Hematopoietic multipotent progenitor cell treated with erythropoietin and hydrocortisone succinate and interleukin-3 and kit ligand, for 15 days (in vitro differentiated cells): ENCODE measurements around the gene ARMH1.
A peak's percentile ranks its signal among the peaks of the same experiment; 100 is the strongest.
"Not testable (repeated sequence)": the region's sequence is repeated elsewhere in the genome, so short reads cannot be mapped to it uniquely, and the experiment has no call there.

Experiments
- DNase-seq: peaks from one replicate; pipeline ENCODE4 v3.0.0-alpha.2; 2015; ENCODE audit warnings: low spot score

ARMH1 gene

GRCh38 chr1:44695671-44696070, 21.2 kb downstream of the ARMH1 start:
- DNase-seq = no peak

DNA sequence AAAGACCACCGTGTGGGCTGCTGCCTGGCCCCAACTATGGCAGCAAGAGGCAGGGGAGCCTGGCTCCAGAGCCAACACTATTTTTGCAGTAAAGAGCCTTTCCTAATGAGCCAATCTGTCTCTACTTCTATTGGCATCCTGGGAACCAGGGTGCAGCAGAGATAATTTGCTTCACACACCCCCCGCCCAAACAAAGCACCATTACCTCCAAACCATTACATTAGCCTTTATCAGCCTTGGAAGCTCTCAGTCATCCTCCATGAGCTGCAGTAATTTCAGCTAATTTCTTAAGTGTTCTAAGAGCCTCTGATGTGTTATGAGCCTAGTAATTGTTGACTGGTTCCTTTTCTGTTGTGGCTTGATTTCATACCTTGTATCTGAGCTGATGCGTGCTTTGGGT, 21.6 kb downstream of the ARMH1 start:
- DNase-seq = no peak

GRCh38 chr1:44696789-44697345, 22.4 kb downstream of the ARMH1 start:
- DNase-seq = peak; percentile 53

DNA sequence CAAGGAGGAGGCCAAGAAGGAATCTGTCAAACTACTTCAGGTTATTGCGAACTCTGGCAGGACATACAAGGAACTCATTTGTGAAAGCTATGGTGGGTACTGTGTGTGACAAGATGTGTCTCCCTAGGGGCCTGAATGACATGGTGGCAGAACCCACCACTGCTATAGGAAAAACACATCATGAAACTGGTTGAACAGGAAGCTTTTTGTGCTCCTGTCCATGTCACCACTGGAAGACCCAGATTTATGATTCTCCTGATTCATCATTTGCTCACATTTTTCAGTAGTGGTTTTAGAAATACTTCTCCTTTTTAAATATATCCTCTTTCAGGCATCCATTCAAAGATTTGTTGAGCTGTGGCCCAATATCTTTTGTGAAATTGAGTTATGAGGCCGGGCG, 23.6 kb downstream of the ARMH1 start:
- DNase-seq = no peak

DNA sequence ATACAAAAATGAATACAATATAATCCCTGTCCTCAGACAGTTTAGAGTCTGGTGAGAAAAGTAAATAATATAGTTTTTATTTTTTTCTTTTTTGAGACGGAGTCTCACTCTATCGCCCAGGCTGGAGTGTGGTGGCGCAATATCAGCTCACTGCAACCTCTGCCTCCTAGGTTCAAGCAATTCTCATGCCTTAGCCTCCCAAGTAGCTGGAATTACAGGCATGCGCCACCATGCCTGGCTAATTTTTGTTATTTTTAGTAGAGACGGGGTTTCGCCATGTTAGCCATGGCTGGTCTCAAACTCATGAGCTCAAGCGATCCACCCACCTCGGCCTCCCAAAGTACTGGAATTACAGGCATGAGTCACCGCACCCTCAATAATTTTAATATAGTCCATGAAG, 24.9 kb downstream of the ARMH1 start:
- DNase-seq = not testable (repeated sequence)

DNA sequence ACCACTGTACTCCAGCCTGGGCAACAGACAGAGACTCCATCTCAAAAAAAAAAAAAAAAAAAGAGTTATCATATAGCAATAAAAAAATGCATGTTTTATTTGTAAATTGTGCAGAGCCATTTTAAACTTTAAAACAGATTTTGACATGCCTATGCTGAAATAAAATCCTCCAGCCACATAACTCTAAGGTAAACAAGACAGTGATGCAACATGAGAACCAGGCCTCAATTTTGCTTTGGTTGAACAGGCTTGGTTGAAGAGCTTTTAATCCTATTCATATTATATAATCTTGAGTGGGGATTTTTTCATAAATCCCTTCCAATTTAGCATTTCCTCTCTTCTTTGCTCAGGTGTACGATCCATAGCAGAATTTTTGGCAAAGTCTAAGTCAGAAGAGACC, 26.1 kb downstream of the ARMH1 start:
- no peak for DNase-seq

DNA sequence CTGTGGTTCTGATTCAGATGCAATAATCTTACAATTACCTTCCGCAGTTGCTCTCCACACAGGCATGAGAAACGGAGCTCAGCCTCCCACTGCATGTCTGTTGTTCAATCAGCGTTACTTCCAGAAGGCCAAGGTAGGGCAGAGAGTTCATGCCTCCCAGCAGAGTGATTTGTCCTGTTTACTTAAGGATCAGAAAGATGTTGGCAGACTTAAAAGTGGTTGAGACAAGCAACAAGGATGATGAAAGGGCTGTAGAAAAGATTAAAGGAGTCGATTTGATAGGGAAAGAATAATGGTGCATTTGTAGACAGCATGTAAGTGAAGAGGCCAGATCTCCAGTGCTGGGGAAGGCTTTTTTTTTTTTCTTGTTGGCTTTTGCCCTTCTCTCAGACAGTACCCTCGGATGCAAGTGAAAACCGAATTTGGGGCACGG, 26.6 kb downstream of the ARMH1 start:
- no peak for DNase-seq

- no peak for DNase-seq
Measured at GRCh38 chr1:44705470-44705869, 31.0 kb downstream of the ARMH1 start.

DNA sequence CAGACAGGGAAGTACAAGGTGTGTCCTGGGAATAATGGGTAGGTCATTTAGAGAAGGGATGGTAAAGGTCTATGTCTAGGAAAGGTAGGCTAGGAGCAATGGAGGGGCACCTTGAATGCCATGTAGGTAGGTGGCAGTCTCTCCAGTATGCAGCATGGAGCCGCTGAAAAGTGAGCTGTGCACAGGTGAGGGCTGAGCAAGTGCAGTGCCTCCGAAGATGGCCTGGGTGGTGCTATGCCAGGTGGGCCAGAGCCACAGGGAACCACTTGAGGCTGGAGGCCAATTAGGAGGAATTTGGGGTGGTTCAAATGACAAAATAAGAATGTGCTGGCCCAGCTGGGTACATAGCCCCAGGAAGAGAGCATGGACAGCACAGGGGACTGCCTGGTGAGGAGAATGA, 31.4 kb downstream of the ARMH1 start:
- no peak for DNase-seq

GRCh38 chr1:44707112-44707881, 32.8 kb downstream of the ARMH1 start:
- no peak for DNase-seq

GRCh38 chr1:44707959-44708831, 33.7 kb downstream of the ARMH1 start:
- peak; percentile 55 for DNase-seq

DNA sequence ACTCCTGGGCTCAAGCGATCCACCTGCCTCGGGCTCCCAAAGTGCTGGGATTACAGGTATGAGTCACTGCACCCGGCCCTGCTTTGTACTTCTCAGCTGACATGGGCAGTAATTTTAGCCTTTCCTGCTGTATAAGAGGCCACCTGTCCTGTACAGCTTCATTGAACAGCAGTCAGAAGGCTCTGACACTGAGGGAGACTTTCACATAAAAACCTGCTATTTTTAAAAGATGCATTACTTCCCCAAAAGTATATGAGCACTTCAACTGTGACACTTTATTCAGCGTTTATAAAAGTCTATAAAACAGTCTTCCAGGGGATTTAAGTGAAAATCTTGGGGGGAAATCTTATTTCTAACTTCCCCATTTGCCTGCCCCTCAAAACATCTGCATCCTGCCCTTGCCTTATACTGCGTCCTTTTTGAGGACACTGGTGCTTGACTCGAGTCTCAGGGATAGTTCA, 38.8 kb downstream of the ARMH1 start:
- DNase-seq = no peak

DNA sequence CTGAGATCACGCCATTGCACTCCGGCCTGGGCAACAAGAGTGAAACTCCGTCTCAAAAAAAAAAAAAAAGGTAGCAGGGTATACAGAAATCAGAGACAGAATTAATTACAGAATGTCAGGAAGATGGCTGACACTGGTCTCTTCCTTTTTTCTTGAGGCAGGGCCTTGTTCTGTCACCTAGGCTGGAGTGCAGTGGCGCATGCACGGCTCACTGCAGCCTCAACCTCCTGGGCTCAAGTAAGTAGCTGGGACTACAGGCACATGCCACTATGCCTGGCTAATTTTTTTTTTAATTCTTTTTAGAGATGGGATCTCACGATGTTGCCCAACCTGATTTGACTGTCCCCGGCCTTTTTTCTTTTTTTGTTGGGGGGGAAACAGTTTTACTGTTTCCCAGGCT, 40.0 kb downstream of the ARMH1 start:
- no peak for DNase-seq

- DNase-seq = peak; percentile 74
Measured at GRCh38 chr1:44714944-44715571, 40.5 kb downstream of the ARMH1 start.

GRCh38 chr1:44717156-44717555, 42.6 kb downstream of the ARMH1 start:
- no peak for DNase-seq

DNA sequence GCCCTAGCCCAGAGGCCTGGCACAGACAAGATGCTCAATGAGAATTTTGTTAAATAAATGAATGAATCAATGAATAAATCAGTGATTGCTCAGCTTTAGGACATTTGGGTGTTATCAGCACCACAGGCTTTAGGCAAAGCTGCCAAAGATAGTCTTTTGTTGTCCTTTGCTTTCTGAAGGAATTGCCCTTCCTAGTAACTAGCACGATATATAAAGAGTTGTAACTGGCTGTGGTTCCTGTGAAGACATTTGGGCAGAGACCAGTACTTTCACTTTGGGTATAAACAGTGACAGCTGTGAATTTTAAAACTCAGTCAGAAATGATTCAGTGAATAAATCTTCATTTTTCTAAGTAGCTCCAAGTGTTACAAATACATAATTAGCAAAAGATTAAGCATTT, 43.1 kb downstream of the ARMH1 start:
- DNase-seq = no peak

DNA sequence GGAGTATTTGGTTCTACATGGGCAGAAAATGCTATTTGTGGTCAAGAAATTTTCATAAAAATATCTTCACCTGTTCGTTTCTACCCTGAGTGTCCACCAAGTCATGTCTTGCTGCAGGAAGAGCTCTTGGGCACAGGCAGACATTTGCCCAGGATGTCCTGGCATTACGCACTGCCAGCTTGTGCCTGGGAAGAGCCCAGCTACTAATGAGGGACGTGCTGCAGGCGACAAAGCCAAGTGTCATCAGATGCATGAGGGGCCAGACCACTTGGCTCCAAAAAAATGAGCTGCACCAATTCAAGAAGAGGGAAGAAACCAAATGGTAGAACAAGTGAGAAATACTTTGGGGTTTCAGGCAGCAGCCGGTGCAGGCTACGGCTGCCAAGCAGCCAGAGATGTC, 43.6 kb downstream of the ARMH1 start:
- DNase-seq = no peak

GRCh38 chr1:44719318-44719717, 44.8 kb downstream of the ARMH1 start:
- DNase-seq = no peak

DNA sequence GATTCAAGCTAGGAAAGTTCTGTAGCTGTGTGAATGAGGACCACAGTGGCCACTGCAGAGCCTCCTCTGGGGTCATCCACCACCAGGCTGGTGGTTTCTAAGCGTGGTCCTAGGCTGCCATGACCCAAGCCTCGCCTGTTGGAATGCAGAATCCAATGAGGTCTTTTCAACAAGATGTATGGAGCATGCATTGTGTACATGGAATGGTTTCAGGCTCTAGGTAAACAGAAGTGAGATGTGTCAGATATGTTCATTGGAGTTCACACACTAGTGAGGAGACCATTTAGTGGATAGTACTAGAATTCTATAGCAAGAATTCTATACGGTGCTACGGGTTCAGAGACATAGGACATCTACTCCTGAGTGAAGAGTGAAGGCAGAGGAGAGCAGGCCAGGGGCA, 45.8 kb downstream of the ARMH1 start:
- no peak for DNase-seq

DNA sequence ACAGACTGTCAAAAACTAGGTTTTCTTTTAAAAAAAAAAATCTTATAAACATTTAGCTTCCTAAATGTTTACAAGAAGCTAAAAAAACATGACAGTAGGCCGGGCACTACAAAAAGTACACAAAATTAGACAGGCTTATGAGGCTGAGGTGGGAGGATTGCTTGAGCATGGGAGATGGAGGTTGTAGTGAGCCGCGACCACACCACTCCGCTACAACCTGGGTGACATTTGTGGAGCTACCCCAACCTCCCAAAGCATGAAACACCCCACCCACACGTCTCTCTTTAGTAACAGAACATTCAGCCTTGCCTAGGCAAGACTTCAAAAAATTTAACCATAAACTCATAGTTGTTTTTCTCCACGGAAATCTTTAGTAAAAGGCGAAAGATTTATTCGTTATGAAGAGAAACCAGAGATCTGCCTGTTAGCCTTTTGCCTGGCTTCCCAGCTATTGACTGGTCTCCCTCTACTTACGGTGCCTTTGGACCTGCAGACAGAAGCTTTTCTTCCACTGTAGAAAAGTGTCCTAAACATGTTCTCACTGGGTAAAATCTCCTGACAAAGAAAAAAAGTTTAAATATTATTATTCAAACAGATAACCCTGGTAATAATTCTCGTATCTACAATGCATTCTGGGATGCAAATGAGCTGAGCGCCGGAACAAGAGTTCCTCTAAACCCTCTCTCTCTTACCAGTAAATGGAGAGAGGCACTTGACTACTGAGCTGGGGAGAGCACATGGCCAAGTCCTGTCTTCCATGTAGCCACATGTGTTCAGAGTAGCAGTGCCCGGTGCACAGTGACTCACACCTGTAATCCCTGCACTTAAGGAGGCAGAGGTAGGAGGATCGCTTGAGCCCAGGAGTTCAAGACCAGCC, 47.2 kb downstream of the ARMH1 start:
- peak; percentile 34 for DNase-seq

- no peak for DNase-seq
Measured at GRCh38 chr1:44723064-44723463, 48.5 kb downstream of the ARMH1 start.
